GM19463 (cell line): ENCODE measurements around the gene ZNF764.

Experiments
- ATAC-seq: cut with Tn5 transposase; IDR thresholded peaks from one replicate; pipeline ENCODE4 v1.9.1; 2021; ENCODE audit warnings: mild to moderate bottlenecking, moderate library complexity; ENCODE audit not compliant: unreplicated experiment

ZNF764 gene

DNA sequence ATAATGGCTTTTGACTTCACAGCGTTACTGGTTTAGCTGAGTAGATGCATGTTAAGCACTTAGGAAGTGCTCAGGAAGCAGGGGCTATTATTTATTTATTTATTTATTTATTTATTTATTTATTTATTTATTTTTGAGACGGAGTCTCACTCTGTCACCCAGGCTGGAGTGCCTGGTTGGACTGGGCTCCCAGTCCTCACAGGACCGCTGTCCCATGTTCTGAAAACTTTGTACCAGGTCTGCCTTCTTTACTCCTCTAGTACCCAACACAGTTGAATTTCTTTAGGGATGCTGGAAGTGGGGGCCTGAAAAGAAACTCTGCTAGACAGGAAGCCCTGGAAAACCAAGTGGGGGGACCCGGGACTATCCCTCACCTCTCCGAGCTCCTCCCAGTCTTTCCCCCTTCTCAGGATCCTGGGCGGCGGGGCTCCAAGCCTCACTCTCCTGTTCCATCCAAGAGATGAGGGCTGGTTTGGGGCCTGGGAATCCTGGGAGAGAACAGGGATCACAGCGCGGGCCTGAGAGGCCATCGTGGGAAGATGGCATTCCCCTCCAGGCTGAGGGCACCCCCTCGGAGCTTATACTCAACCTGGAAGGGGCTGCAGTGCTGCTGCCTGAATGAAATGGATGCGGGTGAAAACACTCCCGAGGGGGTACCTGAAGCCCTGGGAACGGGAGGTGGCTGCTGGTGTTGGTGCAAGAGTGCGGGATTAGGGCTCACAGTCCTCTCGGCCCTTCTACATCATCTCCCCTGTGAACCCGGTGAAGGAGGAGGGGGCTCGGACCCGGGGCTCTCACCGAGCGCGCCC lies 12.7 kb upstream of the ZNF764 start:
- no peak for ATAC-seq

DNA sequence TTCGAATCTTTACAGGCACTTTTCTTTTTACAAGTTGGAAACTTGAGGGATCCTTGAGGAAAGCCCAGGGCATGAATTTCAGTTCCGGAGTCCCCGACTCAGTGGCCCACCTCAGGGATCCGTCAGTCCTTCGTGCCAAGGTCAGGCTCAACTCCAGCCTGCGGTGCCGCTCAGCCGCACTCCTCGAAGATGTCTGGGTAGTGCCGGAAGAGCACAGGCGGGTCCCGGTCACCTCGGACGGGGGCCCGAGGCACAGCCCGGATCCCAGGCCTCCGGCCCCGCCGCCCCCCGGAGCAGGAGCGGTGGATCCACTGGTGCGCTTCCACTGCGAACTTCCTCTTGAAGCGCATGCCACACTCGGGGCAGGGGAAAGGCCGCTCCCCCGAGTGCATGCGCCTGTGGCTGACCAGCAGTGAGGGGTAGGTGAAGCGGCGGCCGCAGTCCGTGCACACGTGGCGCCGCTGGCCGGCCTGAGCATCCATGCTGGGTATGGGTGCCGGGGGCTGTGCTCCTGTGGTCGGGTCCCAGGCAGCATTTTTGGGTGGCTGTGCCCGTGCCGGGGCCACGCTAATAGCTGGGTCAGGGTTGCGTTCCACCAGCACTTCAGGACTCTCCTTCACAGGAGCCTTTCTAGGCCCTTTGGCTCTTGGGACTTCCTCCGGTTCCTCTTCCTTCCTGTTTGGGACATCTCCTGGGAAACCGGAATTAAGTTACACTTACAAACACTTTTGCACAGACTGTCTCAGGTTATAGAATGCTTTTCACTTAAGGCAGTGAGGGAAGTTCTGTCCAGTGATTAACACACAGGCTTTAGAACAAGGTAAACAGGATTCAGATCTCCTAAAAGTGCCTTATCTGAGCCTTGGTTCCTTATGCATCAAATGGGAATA lies 11.8 kb upstream of the ZNF764 start:
- ATAC-seq, result no peak

- no peak for ATAC-seq
Observed at GRCh38 chr16:30569281-30569680, 11.1 kb upstream of the ZNF764 start.

GRCh38 chr16:30567991-30568638 lies 9.9 kb upstream of the ZNF764 start:
- peak; percentile 36 for ATAC-seq

DNA sequence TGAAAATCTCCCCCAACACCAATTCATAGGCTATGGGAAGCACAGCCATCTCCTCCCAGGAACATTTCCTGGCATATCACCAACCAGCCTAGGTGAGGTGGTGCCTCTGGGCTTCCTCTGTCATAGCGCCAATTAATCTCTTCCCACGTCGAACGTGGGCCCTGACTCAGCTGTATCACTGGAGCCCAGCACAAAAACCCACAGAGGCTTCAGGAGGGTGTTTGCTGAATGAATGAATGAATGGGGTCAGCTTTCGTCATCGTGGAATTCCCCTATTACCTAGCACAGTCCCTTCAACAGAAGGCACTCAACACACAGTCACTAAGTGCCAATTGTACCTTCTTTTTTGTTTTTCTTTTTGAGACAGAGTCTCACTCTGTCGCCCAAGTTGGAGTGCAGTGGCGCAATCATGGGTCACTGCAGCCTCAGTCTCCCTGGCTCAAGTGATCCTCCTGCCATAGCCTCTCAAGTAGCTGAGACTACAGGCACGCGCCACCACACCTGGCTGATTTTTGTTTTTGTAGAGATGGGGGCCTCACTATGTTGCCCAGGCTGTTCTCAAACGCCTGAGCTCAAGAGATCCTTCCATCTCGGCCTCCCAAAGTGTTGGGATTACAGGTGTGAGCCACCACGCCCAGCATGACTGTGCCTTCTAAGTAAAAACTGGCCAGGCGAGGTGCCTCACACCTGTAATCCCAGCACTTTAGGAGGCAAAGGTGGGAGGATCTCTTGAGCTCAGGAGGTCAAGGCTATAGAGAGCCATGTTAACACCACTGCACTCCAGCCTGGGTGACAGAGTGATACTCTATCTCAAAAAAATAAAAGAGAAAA lies 9.2 kb upstream of the ZNF764 start:
- no peak for ATAC-seq

DNA sequence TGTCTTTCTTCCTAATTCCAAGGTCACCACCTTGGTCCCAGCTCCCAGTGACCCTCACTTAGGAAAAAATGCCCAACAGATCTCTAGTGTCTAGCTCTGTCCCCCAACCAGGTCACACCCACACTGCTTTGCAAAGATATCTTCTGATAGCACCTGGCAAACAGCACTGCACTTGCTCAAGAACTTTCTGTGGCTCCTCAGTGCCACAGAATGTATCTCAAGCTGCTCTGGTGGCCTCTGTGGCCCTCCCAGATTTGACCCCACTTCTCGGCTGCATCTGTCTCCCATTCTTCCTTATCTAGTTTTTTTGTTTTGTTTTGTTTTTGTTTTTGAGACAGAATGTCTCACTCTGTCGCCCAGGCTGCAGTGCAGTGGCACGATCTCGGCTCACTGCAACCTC lies 8.4 kb upstream of the ZNF764 start:
- ATAC-seq, result no peak

DNA sequence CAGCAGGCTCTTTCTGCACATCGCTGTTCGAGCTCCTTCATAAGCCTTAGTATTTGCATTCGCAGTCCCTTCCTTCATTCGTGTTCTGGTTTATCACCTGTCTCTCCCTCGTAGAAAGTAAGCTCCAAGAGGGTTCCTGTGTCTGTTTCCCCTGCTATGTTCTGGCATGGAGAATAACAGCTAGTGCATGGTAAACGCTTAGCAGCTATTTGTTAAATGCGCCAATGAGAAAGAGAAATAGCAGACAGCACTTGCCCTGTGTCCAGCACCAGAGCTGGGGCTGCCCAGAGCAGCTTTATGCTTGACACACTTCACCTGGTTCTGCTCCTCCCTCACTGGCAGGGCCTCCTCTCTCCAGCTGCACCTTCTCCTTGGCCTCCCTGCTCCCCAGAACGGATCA lies 7.8 kb upstream of the ZNF764 start:
- no peak for ATAC-seq

DNA sequence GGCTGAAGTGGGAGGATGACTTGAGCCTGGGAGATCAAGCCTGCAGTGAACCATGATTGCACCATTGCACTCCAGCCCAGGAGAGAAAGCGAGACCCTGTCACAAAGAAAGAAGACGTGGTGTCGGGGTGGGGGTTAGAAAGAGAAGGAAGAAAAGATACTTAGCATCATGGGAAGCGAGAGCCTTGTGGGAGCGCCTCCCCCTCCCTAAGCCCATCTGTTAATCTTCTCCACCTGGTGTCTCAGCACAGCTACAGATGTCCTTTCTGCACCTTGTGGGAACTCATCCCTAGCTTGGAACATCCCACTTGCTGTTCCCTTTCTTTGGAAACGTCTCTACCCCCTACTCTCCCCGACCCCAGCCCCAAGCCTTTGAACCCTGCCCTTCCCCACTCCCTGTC lies 7.4 kb upstream of the ZNF764 start:
- no peak for ATAC-seq

DNA sequence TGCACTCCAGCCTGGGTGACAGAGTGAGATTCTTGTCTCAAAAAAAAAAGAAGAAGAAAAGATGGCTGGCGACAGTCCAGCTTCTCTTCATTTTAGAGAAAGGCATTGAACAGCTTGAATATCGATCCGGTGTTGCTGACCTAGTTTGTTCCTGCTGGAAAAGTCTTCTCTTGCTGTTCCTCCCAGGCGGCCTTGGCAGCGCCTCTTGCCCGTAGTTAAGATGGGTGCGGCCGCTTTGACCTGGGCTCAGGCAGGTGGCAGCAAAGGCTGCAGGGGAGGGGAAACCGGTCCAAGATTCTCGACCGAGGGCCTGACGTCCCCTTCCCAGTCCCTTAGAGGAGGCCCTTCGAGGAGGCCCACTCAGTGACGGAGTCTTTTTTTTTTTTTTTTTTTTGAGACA lies 3.8 kb upstream of the ZNF764 start:
- no peak for ATAC-seq

GRCh38 chr16:30561089-30561816 lies 3.1 kb upstream of the ZNF764 start:
- ATAC-seq, result no peak

GRCh38 chr16:30559690-30560089 lies 1.5 kb upstream of the ZNF764 start:
- no peak for ATAC-seq

GRCh38 chr16:30558789-30559377 lies 709 bp upstream of the ZNF764 start:
- no peak for ATAC-seq

DNA sequence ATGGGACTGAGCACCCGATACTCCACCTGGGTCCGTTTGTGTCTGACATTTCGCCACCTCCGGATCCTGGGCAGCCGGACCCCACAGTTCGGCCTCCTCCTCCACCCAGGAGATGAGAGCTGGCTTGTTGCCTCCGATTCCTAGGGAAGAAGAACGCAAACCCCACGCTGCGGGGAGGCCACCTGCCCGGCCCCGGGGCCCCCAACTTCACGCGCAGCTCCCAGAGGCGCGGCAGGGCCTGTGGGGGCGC lies 542 bp downstream of the ZNF764 start:
- ATAC-seq, result peak; percentile 2

DNA sequence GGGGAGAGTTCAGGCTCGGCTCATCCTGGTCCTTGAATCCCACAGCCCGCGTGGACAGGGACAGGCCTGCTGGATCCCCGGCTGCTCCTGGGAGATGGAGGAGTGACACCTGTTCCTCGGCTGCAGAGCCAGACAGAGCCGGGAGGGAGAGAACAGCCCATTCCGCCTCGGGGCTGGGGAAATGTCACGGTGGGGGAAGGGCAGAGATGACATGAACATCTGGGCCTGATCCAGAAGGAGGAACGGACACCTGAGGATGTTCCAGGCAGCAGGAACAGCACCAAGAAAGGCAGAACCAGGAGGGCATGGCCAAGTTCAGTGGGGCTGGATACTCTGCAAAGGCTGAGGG lies 2.1 kb downstream of the ZNF764 start:
- no peak for ATAC-seq

DNA sequence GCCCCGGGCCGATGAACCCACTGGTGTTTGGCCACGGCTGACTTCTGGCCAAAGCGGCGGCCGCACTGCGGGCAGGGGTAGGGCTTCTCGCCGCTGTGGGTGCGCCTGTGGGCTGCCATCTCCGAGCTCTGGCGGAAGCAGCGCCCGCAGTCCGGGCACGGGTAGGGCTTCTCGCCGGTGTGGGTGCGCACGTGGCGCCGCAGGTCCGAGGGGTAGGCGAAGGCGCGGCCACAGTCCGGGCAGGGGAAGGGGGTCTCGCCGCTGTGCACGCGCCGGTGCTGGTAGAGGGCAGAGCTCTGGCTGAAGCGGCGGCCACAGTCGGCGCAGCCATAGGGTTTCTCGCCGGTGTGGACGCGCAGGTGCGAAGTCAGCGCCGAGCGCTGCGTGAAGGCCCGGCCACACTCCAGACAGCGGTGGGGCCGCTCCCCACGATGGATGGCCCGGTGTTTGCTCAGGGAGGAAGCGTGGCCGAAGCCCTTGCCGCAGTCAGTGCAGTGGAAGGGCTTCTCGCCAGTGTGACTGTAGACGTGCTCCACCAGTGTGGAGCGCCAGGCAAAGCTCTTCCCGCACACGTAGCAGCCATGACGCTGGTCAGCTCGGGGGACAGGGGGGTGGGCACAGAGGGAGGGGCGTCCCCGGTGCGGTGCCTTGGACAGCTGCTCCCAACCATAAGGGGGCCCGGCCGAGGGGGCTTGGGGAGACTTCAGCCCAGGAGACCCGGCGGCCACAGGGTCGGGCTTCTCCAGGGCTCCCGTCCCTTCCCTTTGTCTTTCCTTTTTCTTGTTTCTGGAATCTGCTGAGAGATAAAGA lies 2.7 kb downstream of the ZNF764 start:
- no peak for ATAC-seq

GRCh38 chr16:30554557-30555314 lies 3.4 kb downstream of the ZNF764 start:
- no peak for ATAC-seq

DNA sequence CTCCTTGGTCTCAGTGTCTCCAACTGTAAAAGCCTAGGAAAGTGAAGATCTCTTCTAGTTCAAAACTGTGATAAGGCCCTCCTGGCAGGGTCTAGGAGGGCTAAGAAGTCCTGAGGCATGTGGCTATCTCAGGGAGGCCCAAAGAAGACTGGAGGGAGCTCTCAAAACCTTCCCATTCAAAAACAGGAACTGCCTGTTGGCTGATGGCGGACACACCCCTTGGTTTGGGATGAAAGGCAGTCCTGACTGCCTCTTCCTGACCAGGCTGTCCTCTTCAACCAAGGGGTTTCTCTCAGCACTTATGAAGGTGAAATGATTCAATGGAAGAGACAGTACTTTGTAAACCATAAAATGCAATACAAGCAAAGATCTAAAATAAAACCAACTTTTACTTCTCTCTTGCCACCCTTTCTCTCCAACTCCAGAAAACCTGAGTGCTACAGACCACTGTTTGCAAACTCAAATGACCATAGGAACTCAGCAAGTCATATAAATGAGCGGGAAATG lies 4.7 kb downstream of the ZNF764 start:
- no peak for ATAC-seq

DNA sequence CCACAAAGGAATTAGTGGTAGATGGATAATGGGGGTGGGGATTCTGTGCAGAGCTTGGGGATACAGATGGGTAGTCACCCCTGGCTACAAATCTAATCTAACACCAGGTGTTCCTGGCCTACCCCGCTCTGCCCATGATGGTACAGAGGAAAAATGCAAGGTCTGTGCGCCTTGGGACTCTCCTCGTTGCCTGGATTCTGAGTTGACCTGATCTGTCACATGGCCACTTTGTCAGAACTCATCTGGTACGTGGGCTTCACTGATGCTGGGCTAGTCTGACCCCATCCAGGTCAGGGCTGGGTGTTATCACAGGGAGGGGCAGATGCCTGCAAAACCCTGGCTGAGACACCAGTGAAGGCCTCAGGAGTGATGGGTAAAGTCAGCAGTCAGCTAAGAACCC lies 5.2 kb downstream of the ZNF764 start:
- ATAC-seq, result no peak
